K562 (cell line): ENCODE measurements around the gene GFOD1. TPM values are rescaled to one million over a fixed set of nuclear protein-coding genes. Genes with fewer than 3 reads are reported as not detected.

Experiments
- ATAC-seq: fragments of 200-7000 bp; cut with Tn5 transposase; 3 replicates; pipeline ENCODE4 v1.9.1; 2020; ENCODE audit warnings: moderate library complexity
- BruUV-seq: library from RNA; stranded (reverse); fragments of 400-500 nt; replicated peaks from 2 replicates; lab custom pipeline; 2021; lab: Mats Ljungman, UMichigan
- CTCF ChIA-PET: fragments of 300-600 bp; formaldehyde crosslinking; extraction: SDS; loops from one replicate; lab custom pipeline; 2021; ENCODE audit warnings: low intra/inter-chr PET ratio; lab: Yijun Ruan, JAX
- POLR2A ChIA-PET: fragments of 300-600, 350-650 bp; sonication (Branson Sonifier 250); formaldehyde crosslinking; extraction: SDS; loops from one replicate; lab custom pipeline; 2021; ENCODE audit warnings: antibody characterized with exemption, inconsistent platforms; lab: Yijun Ruan, JAX
- DNase-seq, 4 experiments: peaks; one replicate each; pipeline versions ENCODE4 v3.0.0 to v3.0.0-alpha.2; 2011 to 2018; ENCODE audit warnings: low spot score in 3 of 4, mixed read lengths in 3 of 4; ENCODE audit errors: extremely low read depth in 1 of 4
- FAIRE-seq: peaks from 2 replicates; lab custom pipeline; 2011; peaks lifted over from hg19 to GRCh38; lab: Jason Lieb, UNC
- H2AFZ ChIP-seq: 2 replicates; pipeline ENCODE4 v1.6.0; 2011; ENCODE audit warnings: low read depth, low read length, control low read depth, inconsistent platforms
- H3K27ac ChIP-seq: fragments of 200-600 bp; 3 replicates; pipeline ENCODE4 v1.8.0; 2011; ENCODE audit warnings: low read depth, mild to moderate bottlenecking, control low read depth, inconsistent platforms, low read length, moderate library complexity, mixed read lengths; ENCODE audit errors: extremely low read depth
- H3K27me3 ChIP-seq, 2 experiments: fragments of 300-600 bp in 1 of 2; 2 replicates in 1 of 2; 3 replicates in 1 of 2; pipeline versions ENCODE4 v1.6.0 to v1.8.0; 2011; ENCODE audit warnings: inconsistent platforms in 2 of 2, low read length in 2 of 2, mild to moderate bottlenecking in 1 of 2, mixed read lengths in 1 of 2, moderate library complexity in 1 of 2; ENCODE audit not compliant: control insufficient read depth in 2 of 2, insufficient read depth in 2 of 2
- H3K36me3 ChIP-seq: fragments of 300-600 bp; 3 replicates; pipeline ENCODE4 v1.8.0; 2011; ENCODE audit warnings: mild to moderate bottlenecking, low read length, inconsistent platforms; ENCODE audit not compliant: control insufficient read depth, insufficient read depth
- H3K4me1 ChIP-seq, 2 experiments: fragments of 200-600 bp in 1 of 2; replicated peaks in 1 of 2; 2 replicates in 1 of 2; 3 replicates in 1 of 2; pipeline versions ENCODE4 v1.5.1 to v1.8.0; 2011; ENCODE audit warnings: inconsistent platforms in 2 of 2, low read length in 2 of 2, mild to moderate bottlenecking in 1 of 2, mixed read lengths in 1 of 2, moderate library complexity in 1 of 2; ENCODE audit not compliant: control insufficient read depth in 2 of 2, insufficient read depth in 2 of 2
- H3K4me2 ChIP-seq: 2 replicates; pipeline ENCODE4 v1.6.1; 2011; ENCODE audit warnings: low read length, control low read depth, inconsistent platforms, mixed read lengths; ENCODE audit not compliant: insufficient read depth
- H3K4me3 ChIP-seq: fragments of 200-600 bp; sonication (generic), shearing (Covaris generic); 2 replicates; pipeline ENCODE4 v1.5.1; 2016; ENCODE audit warnings: control low read depth, inconsistent platforms
- H3K79me2 ChIP-seq: fragments of 200-600 bp; 3 replicates; pipeline ENCODE4 v1.8.0; 2011; ENCODE audit warnings: low read length, inconsistent platforms; ENCODE audit not compliant: control insufficient read depth, insufficient read depth
- H3K9ac ChIP-seq, 2 experiments: 2 replicates each; pipeline versions ENCODE4 v1.6.0 to v1.6.1; 2011; ENCODE audit warnings: low read depth in 2 of 2, low read length in 2 of 2, control low read depth in 1 of 2, inconsistent platforms in 1 of 2, mild to moderate bottlenecking in 1 of 2, mixed read lengths in 1 of 2; ENCODE audit not compliant: insufficient read depth in 1 of 2
- H3K9me1 ChIP-seq: one replicate; pipeline ENCODE4 v1.6.0; 2011; ENCODE audit warnings: inconsistent platforms, mild to moderate bottlenecking, low read length, moderate library complexity; ENCODE audit not compliant: control insufficient read depth, insufficient read depth
- H3K9me3 ChIP-seq: replicated peaks from 2 replicates; pipeline ENCODE4 v1.5.1; 2011; ENCODE audit warnings: low read depth, low read length, inconsistent platforms; ENCODE audit not compliant: control insufficient read depth, insufficient read depth
- H4K20me1 ChIP-seq: replicated peaks from 2 replicates; pipeline ENCODE4 v1.6.1; 2011; ENCODE audit warnings: low read length, inconsistent platforms, mixed read lengths; ENCODE audit not compliant: control insufficient read depth, insufficient read depth
- CAMTA2 ChIP-seq: fragments of 250-450 bp; sonication (Bioruptor Pico); conservative IDR thresholded peaks from 2 replicates; pipeline ENCODE4 v1.5.1; 2022
- DMBX1 ChIP-seq: fragments of 250-450 bp; sonication (Bioruptor Pico); IDR thresholded peaks from 2 replicates; pipeline ENCODE4 v1.8.0; 2022; ENCODE audit warnings: inconsistent platforms, mild to moderate bottlenecking, moderate library complexity, borderline replicate concordance
- KLF6 ChIP-seq: fragments of 250-450 bp; sonication (Bioruptor Pico); IDR thresholded peaks from 2 replicates; pipeline ENCODE4 v1.4.0; 2020; ENCODE audit warnings: mild to moderate bottlenecking, moderate library complexity, borderline replicate concordance
- SPI1 ChIP-seq: IDR thresholded peaks from 2 replicates; pipeline ENCODE4 v1.6.1; 2011; ENCODE audit warnings: low read depth, low read length, control low read depth, borderline replicate concordance
- TGIF2 ChIP-seq: sonication (generic); formaldehyde crosslinking; IDR thresholded peaks from 2 replicates; pipeline ENCODE4 v1.8.1; 2022; ENCODE audit warnings: mild to moderate bottlenecking, missing genetic modification reagents, moderate library complexity
- U2AF1 ChIP-seq: fragments of 200-400 bp; formaldehyde crosslinking; optimal IDR thresholded peaks from 2 replicates; pipeline ENCODE3; 2017; ENCODE audit warnings: mild to moderate bottlenecking, low read depth, low read length, moderate library complexity
- ZNF23 ChIP-seq: fragments of 250-450 bp; sonication (Bioruptor Pico); IDR thresholded peaks from 2 replicates; pipeline ENCODE4 v1.4.0; 2020; ENCODE audit warnings: mild to moderate bottlenecking
- ZNF592 ChIP-seq: fragments of 450-650 bp; IDR thresholded peaks from 2 replicates; pipeline ENCODE4 v1.6.1; 2017; ENCODE audit warnings: antibody characterized with exemption, mild to moderate bottlenecking
- WGBS: fragments of 100-300 bp; shearing (Covaris generic); methylation state at CpG from one replicate; pipeline ENCODE4 v1.1.6; 2016; ENCODE audit warnings: low coverage, mixed read lengths; ENCODE audit not compliant: insufficient coverage; ENCODE audit errors: missing lambda C conversion rate; 5-methylcytosine and 5-hydroxymethylcytosine counted together
- in situ Hi-C: fragments of 300-500 bp; cut with MboI; formaldehyde crosslinking; loops from 4 replicates; pipeline ENCODE4 v1.15.0; 2018; ENCODE audit warnings: inconsistent platforms, mixed read lengths
- intact Hi-C: fragments of 100-400 bp; cut with micrococcal nuclease; formaldehyde crosslinking; loops from 2 replicates; pipeline ENCODE4 v1.14.2; 2022
- polyA plus RNA-seq, 8 experiments: library from polyadenylated mRNA; depleted of rRNA in 4 of 8; stranded (reverse) in 5 of 8; unstranded in 3 of 8; fragments of >200 nt; fragmentation: Nextera tagmentation in 2 of 8; fragmentation: Illumina TruSeq in 1 of 8; extraction: Ambion mirVana in 2 of 8; extraction: Trizol in 1 of 8; gene quantifications; 2 replicates each; pipeline versions ENCODE4 v1.2.1 to v1.2.3, GENCODE V29; 2011 to 2014; ENCODE audit warnings: inconsistent platforms in 1 of 8, missing spikeins in 1 of 8
- total RNA-seq, 7 experiments: library from RNA; depleted of rRNA in 6 of 7; stranded (reverse); fragments of >200 nt in 6 of 7; fragmentation: Illumina TruSeq in 2 of 7; extraction: Trizol in 2 of 7; gene quantifications; 2 replicates each; pipeline versions ENCODE4 v1.2.1 to v1.2.3, GENCODE V29; 2011 to 2021; ENCODE audit warnings: low replicate concordance in 1 of 7
- TF ChIP-seq, protein P1 (sequence below), 2 experiments: fragments of 450-650 bp; IDR thresholded peaks; 2 replicates each; pipeline ENCODE4 v1.6.1; 2016

Gene GFOD1
- total and polyA plus RNA-seq, 9 of the 15 experiments (the other 6 are each of a cell fraction or from before 2014, with no cell fraction given), result 3.8 to 12.0 (median 8.2) TPM

GRCh38 chr6:13422681-13423221 lies 64.6 kb downstream of the GFOD1 start:
- intact Hi-C loops, result no loop called here
- Histone ChIP-seq H3K4me1 (no peaks in the 10 kb centered on the region; a peak in 2 of 5 replicates), H3K9ac (no peak overlapping the region), H3K4me2 (no peak overlapping the region)
- 61% methylated on average over 5 of the region's 5 CpGs for WGBS
- no peak for ATAC-seq
- no peak for DNase-seq
- CTCF ChIA-PET, result no interaction called here
- peak; percentile 83; the same call in 1 of the 2 replicates for TF ChIP-seq SPI1
- no peak for TF ChIP-seq U2AF1
- no peak for TF ChIP-seq KLF6 (CRISPR knock-in tag)
- TF ChIP-seq ZNF23 (CRISPR knock-in tag), result no peak
- no peak for TF ChIP-seq ZNF592
- no peak for TF ChIP-seq CAMTA2 (CRISPR knock-in tag)
- TF ChIP-seq, protein P1, sequence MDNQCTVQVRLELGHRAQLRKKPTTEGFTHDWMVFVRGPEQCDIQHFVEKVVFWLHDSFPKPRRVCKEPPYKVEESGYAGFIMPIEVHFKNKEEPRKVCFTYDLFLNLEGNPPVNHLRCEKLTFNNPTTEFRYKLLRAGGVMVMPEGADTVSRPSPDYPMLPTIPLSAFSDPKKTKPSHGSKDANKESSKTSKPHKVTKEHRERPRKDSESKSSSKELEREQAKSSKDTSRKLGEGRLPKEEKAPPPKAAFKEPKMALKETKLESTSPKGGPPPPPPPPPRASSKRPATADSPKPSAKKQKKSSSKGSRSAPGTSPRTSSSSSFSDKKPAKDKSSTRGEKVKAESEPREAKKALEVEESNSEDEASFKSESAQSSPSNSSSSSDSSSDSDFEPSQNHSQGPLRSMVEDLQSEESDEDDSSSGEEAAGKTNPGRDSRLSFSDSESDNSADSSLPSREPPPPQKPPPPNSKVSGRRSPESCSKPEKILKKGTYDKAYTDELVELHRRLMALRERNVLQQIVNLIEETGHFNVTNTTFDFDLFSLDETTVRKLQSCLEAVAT (IDR thresholded peaks at IDR 0.05), result no peak
- no peak for TF ChIP-seq TGIF2 (CRISPR knock-in tag)
- no peak for TF ChIP-seq DMBX1 (CRISPR knock-in tag)
- TF ChIP-seq, all 486 proteins: peak for 1
- H3K4me3 ChIP-seq, result no peak overlapping the region
- H3K79me2 ChIP-seq, result no peaks in the 10 kb centered on the region
- in situ Hi-C loops, result no loop called here
- no peak overlapping the region for H3K27ac ChIP-seq
- FAIRE-seq, result no peak
- no peaks in the 10 kb centered on the region for H3K9me1 ChIP-seq
- POLR2A ChIA-PET, result interaction anchor here (1.2 to 2.1 kb wide), 3 partner anchors 9 to 41 kb away, joined by 3 to 11 read pairs (median 3); no protein-coding TSS in a partner anchor
- no TSS peak for BruUV-seq
- H4K20me1 ChIP-seq, result no peaks in the 10 kb centered on the region
- H3K36me3 ChIP-seq, result no peaks in the 10 kb centered on the region
- H3K27me3 ChIP-seq, result no peaks in the 10 kb centered on the region
- H3K9me3 ChIP-seq, result no peaks in the 10 kb centered on the region
- no peak overlapping the region for H2AFZ ChIP-seq
